ENCODE results near the gene SLC6A9.

DNA sequence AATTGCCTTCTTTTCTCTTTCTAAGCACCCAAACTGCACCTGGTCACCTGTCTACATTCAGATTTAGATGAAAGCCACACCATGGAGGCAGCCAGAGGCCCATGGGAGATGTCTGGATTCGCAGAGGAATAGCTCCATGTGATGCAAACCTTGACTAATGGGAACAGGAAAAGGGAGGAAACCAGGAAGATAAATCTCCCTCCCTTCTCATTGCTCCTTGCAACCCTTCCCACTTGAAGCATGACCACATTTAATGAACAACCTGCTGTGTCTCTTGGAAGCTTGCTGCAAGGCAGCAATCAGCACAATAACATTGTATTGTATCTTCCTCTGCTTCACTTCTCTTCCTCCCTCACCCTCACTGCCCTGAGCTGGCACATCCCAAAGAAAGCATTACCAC lies 44.8 kb upstream of the SLC6A9 start:
- no peak for TF ChIP-seq POLR2A (IDR thresholded peaks at IDR 0.05)
- TF ChIP-seq, protein P1, sequence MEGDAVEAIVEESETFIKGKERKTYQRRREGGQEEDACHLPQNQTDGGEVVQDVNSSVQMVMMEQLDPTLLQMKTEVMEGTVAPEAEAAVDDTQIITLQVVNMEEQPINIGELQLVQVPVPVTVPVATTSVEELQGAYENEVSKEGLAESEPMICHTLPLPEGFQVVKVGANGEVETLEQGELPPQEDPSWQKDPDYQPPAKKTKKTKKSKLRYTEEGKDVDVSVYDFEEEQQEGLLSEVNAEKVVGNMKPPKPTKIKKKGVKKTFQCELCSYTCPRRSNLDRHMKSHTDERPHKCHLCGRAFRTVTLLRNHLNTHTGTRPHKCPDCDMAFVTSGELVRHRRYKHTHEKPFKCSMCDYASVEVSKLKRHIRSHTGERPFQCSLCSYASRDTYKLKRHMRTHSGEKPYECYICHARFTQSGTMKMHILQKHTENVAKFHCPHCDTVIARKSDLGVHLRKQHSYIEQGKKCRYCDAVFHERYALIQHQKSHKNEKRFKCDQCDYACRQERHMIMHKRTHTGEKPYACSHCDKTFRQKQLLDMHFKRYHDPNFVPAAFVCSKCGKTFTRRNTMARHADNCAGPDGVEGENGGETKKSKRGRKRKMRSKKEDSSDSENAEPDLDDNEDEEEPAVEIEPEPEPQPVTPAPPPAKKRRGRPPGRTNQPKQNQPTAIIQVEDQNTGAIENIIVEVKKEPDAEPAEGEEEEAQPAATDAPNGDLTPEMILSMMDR (IDR thresholded peaks at IDR 0.05 in 4 of 5, conservative IDR thresholded peaks at IDR 0.05 in 1 of 5): no peak

Measured in gastrocnemius medialis (tissue), 4 donors.